Spleen (tissue), 11 donors: ENCODE data around the gene FIBCD1. TPM values are rescaled to one million over a fixed set of nuclear protein-coding genes. Genes with fewer than 3 reads are reported as not detected.
A peak's percentile ranks its signal among the peaks of the same experiment; 100 is the strongest.

ENCODE experiments used
- DNase-seq: peaks from one replicate; pipeline ENCODE4 v3.0.0-alpha.2; 2020
- H3K27ac ChIP-seq, 8 donors: fragments of 200-600 bp; sonication (generic) in 7 of 8; 1 replicate in 4 of 8; 2 replicates in 4 of 8; pipeline versions ENCODE4 v1.5.0 to v1.8.0; 2016 to 2021; ENCODE audit warnings: inconsistent platforms in 4 of 8, mild to moderate bottlenecking in 4 of 8, moderate library complexity in 1 of 8
- H3K27me3 ChIP-seq, 7 donors: fragments of 200-600 bp; sonication (generic) in 6 of 7; replicated peaks in 1 of 7; 1 replicate in 4 of 7; 2 replicates in 3 of 7; pipeline versions ENCODE4 v1.5.0 to v1.8.0; 2016 to 2021; ENCODE audit warnings: inconsistent platforms in 3 of 7, mild to moderate bottlenecking in 1 of 7
- H3K36me3 ChIP-seq, 6 donors: fragments of 200-600 bp; sonication (generic) in 5 of 6; 1 replicate in 4 of 6; 2 replicates in 2 of 6; pipeline versions ENCODE4 v1.5.0 to v1.8.0; 2016 to 2021; ENCODE audit warnings: inconsistent platforms in 2 of 6
- H3K4me1 ChIP-seq, 6 donors: fragments of 200-600 bp; sonication (generic) in 5 of 6; 1 replicate in 3 of 6; 2 replicates in 3 of 6; pipeline versions ENCODE4 v1.5.0 to v1.8.0; 2016 to 2021; ENCODE audit warnings: inconsistent platforms in 3 of 6
- H3K4me3 ChIP-seq, 8 donors: fragments of 200-600 bp; sonication (generic) in 7 of 8; 1 replicate in 4 of 8; 2 replicates in 4 of 8; pipeline versions ENCODE4 v1.5.0 to v1.8.0; 2016 to 2021; ENCODE audit warnings: inconsistent platforms in 4 of 8, mild to moderate bottlenecking in 4 of 8, moderate library complexity in 2 of 8
- H3K9me3 ChIP-seq, 8 donors: fragments of 200-600 bp; sonication (generic) in 7 of 8; 1 replicate in 4 of 8; 2 replicates in 4 of 8; pipeline versions ENCODE4 v1.5.0 to v1.8.0; 2016 to 2021; ENCODE audit warnings: inconsistent platforms in 4 of 8
- CTCF ChIP-seq, 11 experiments: fragments of 200-600 bp in 7 of 11; fragments of 450-650 bp in 4 of 11; sonication (generic) in 4 of 11; IDR thresholded peaks in 8 of 11; conservative IDR thresholded peaks in 3 of 11; 1 replicate in 7 of 11; 2 replicates in 4 of 11; pipeline versions ENCODE4 v1.4.0 to v1.8.0; 2016 to 2021; ENCODE audit warnings: antibody characterized with exemption in 11 of 11, inconsistent platforms in 4 of 11, mild to moderate bottlenecking in 1 of 11
- POLR2A ChIP-seq, 3 donors: fragments of 450-650 bp; IDR thresholded peaks; one replicate each; pipeline ENCODE4 v1.5.1; 2017; ENCODE audit warnings: antibody characterized with exemption in 3 of 3, mild to moderate bottlenecking in 1 of 3
- POLR2AphosphoS5 ChIP-seq, 3 donors: sonication (generic); formaldehyde crosslinking; IDR thresholded peaks; one replicate each; pipeline ENCODE4 v1.5.1; 2017; ENCODE audit warnings: antibody characterized with exemption in 3 of 3
- WGBS, 5 donors: extraction: QIAGEN DNeasy Blood & Tissue Kit in 3 of 5; methylation state at CpG; one replicate each; pipeline versions ENCODE4 v1.1.5 to v1.1.7; 2013 to 2018; 5-methylcytosine and 5-hydroxymethylcytosine counted together
- intact Hi-C: fragments of 100-400 bp; cut with DNase I; formaldehyde crosslinking; loops from one replicate; pipeline ENCODE4 v1.15.0; 2023; ENCODE audit warnings: low total_unique reads
- polyA plus RNA-seq, 3 donors: library from polyadenylated mRNA; stranded (reverse); fragments of 200-250 nt; gene quantifications; one replicate each; pipeline ENCODE4 v1.2.1, GENCODE V29; 2013
- total RNA-seq, 7 donors: library from RNA; depleted of rRNA in 3 of 7; stranded (reverse); fragments of >200 nt in 3 of 7; fragmentation: NEBNext Ultra II Directional in 4 of 7; extraction: Animal tissue kit (Norgen Biotek cat#: 25700) in 4 of 7; gene quantifications; one replicate each; pipeline versions ENCODE4 v1.1.0 to v1.2.1, GENCODE V29; 2016 to 2021
- donor health status: healthy with polysubstance abuse.
- donor health status: DM: no; HTN: no; CAD: no; lungs with moderate emphysema.
- donor health status: DM: no; HTN: no; CAD: no.
- donor health status: Bipolar disorder and iron deficiency.
- donor health status: healthy.
- donor health status: DM: no; HTN: no; CAD: no.
- donor health status: DM: yes; HTN: yes; CAD: no.

Gene FIBCD1
- total and polyA plus RNA-seq, 10 donors, result 0.02 to 0.51 (median 0.35) TPM; not detected in 3

GRCh38 chr9:130932255-130933079 is 6.6 kb downstream of the FIBCD1 start:
- H3K27ac ChIP-seq, result no peak overlapping the region
- intact Hi-C loops, result no loop called here
- peaks cover 0 to 23% (median 5%) of the 10 kb centered on the region in 6 donors for H3K4me1 ChIP-seq
- H3K36me3 ChIP-seq, result no peaks in the 10 kb centered on the region
- TF ChIP-seq POLR2AphosphoS5 (IDR thresholded peaks at IDR 0.05) (no peak), CTCF (IDR thresholded peaks at IDR 0.05 in 8 of 11, conservative IDR thresholded peaks at IDR 0.05 in 3 of 11) (no peak), POLR2A (IDR thresholded peaks at IDR 0.05) (no peak)
- peaks cover 0 to 88% (median 51%) of the 10 kb centered on the region in 7 donors for H3K27me3 ChIP-seq
- no peak overlapping the region for H3K4me3 ChIP-seq
- 50 to 58% (median 53%) methylated on average over 19 to 21 of the region's 21 CpGs for WGBS, 5 donors
- H3K9me3 ChIP-seq, result no peaks in the 10 kb centered on the region
- DNase-seq, result no peak

- intact Hi-C loops, result no loop called here
Measured at GRCh38 chr9:130931508-130932254, 7.4 kb downstream of the FIBCD1 start.

DNA sequence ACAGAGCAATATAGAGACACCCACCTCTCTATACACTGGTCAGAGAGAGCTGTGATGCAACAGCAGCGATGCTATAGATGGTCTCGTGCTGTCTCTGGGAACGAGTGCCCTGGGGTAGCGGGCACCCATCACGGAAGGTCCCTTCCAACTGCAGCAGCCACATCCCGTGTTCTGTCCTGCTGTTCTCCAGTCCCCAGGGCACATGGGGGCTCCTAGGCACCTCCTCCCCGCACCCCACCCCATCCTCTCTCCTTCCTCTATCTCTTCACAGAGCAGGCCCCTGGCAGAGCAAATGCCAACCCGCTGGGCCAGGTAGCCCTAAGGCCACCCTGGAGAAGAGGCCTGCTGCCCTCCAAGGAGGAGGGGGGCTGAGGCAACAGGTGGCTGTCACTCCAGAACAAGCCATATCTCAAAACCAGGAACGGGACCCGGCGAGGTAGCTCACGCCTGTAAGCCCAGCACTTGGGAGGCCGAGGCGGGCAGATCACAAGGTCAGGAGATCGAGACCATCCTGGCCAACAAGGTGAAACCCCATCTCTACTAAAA is 8.2 kb downstream of the FIBCD1 start:
- TF ChIP-seq POLR2AphosphoS5 (IDR thresholded peaks at IDR 0.05) (no peak), CTCF (IDR thresholded peaks at IDR 0.05 in 8 of 11, conservative IDR thresholded peaks at IDR 0.05 in 3 of 11) (no peak), POLR2A (IDR thresholded peaks at IDR 0.05) (no peak)
- no peaks in the 10 kb centered on the region for H3K9me3 ChIP-seq
- no peaks in the 10 kb centered on the region for H3K36me3 ChIP-seq
- no peak overlapping the region for H3K4me3 ChIP-seq
- peaks cover 0 to 73% (median 35%) of the 10 kb centered on the region in 7 donors for H3K27me3 ChIP-seq
- WGBS, 5 donors, result 82 to 91% (median 87%) methylated on average over 15 of the region's 15 CpGs
- no peak for DNase-seq
- no peak overlapping the region for H3K27ac ChIP-seq
- intact Hi-C loops, result no loop called here
- peaks cover 0 to 15% (median 4%) of the 10 kb centered on the region in 6 donors for H3K4me1 ChIP-seq

More at GRCh38 chr9:130931508-130932254, 7.4 kb downstream of the FIBCD1 start:
- no peaks in the 10 kb centered on the region for H3K9me3 ChIP-seq
- H3K4me1 ChIP-seq, result peaks cover 0 to 23% (median 4%) of the 10 kb centered on the region in 6 donors
- H3K4me3 ChIP-seq, result no peak overlapping the region
- no peaks in the 10 kb centered on the region for H3K36me3 ChIP-seq
- TF ChIP-seq POLR2A (IDR thresholded peaks at IDR 0.05) (no peak), CTCF (IDR thresholded peaks at IDR 0.05 in 8 of 11, conservative IDR thresholded peaks at IDR 0.05 in 3 of 11) (no peak), POLR2AphosphoS5 (IDR thresholded peaks at IDR 0.05) (peak in 1 of 3 donors; percentile 40)
- peaks cover 0 to 80% (median 43%) of the 10 kb centered on the region in 7 donors for H3K27me3 ChIP-seq
- 61 to 65% (median 63%) methylated on average over 20 of the region's 20 CpGs for WGBS, 5 donors
- DNase-seq, result no peak
- H3K27ac ChIP-seq, result no peak overlapping the region
